Omental fat pad (tissue), 4 donors: ENCODE data around the gene IFT22. TPM values are rescaled to one million over a fixed set of nuclear protein-coding genes. Genes with fewer than 3 reads are reported as not detected.

Experiments used
- ATAC-seq: fragments of 150-250 bp; one replicate; pipeline ENCODE4 v1.9.1; 2016; ENCODE audit warnings: mild to moderate bottlenecking, moderate library complexity; ENCODE audit not compliant: low FRiP score
- DNase-seq: peaks from one replicate; pipeline ENCODE4 v3.0.0-alpha.2; 2019; ENCODE audit warnings: low spot score
- CTCF ChIP-seq, 3 donors: fragments of 450-650 bp; IDR thresholded peaks; one replicate each; pipeline ENCODE4 v1.5.1; 2016 to 2017; ENCODE audit warnings: antibody characterized with exemption in 3 of 3, mild to moderate bottlenecking in 3 of 3, moderate library complexity in 2 of 3
- total RNA-seq, 4 donors: library from RNA; depleted of rRNA; stranded (reverse); fragments of >200 nt; gene quantifications; one replicate each; pipeline ENCODE4 v1.1.0, GENCODE V29; 2016

IFT22 gene
- total RNA-seq, 4 donors from 2014 or later = 8.4 to 21.4 (median 12.6) TPM

- TF ChIP-seq CTCF (IDR thresholded peaks at IDR 0.05) = no peak
- DNase-seq = no peak
- ATAC-seq = no peak
Observed at GRCh38 chr7:101340379-101340778, 18.8 kb upstream of the IFT22 start.

- no peak for TF ChIP-seq CTCF (IDR thresholded peaks at IDR 0.05)
- ATAC-seq (no peak), DNase-seq (no peak)
Observed at GRCh38 chr7:101333912-101334311, 12.3 kb upstream of the IFT22 start.

GRCh38 chr7:101332026-101332425, 10.4 kb upstream of the IFT22 start:
- DNase-seq (no peak), ATAC-seq (no peak)
- TF ChIP-seq CTCF (IDR thresholded peaks at IDR 0.05) = no peak

- ATAC-seq (peak; percentile 14), DNase-seq (no peak)
- no peak for TF ChIP-seq CTCF (IDR thresholded peaks at IDR 0.05)
Observed at GRCh38 chr7:101330011-101330484, 8.4 kb upstream of the IFT22 start.

GRCh38 chr7:101328159-101328558, 6.5 kb upstream of the IFT22 start:
- ATAC-seq (no peak), DNase-seq (no peak)
- TF ChIP-seq CTCF (IDR thresholded peaks at IDR 0.05) = no peak

- no peak for TF ChIP-seq CTCF (IDR thresholded peaks at IDR 0.05)
- no peak for DNase-seq
- ATAC-seq = no peak
Observed at GRCh38 chr7:101319401-101319800, 2.2 kb downstream of the IFT22 start.

GRCh38 chr7:101315336-101315735, 6.3 kb downstream of the IFT22 start:
- no peak for ATAC-seq
- no peak for DNase-seq
- no peak for TF ChIP-seq CTCF (IDR thresholded peaks at IDR 0.05)
